GM12864 (cell line): Measurements from ENCODE around the gene CCL16.
"Not testable (repeated sequence)": the region's sequence is repeated elsewhere in the genome, so short reads cannot be mapped to it uniquely, and the experiment has no call there.

Experiments
- DNase-seq: peaks from one replicate; pipeline ENCODE4 v3.0.0-alpha.2; 2011; ENCODE audit warnings: low read depth
- H3K4me3 ChIP-seq: 2 replicates; pipeline ENCODE4 v1.5.1; 2011; ENCODE audit warnings: mild to moderate bottlenecking, low read depth, low read length, control low read depth
- TF ChIP-seq, protein P1 (sequence below): IDR thresholded peaks from 2 replicates; pipeline ENCODE4 v1.5.1; 2011; ENCODE audit warnings: low read depth, mild to moderate bottlenecking, moderate library complexity, low read length, control low read depth, inconsistent platforms; ENCODE audit errors: missing control alignments

The CCL16 gene

DNA sequence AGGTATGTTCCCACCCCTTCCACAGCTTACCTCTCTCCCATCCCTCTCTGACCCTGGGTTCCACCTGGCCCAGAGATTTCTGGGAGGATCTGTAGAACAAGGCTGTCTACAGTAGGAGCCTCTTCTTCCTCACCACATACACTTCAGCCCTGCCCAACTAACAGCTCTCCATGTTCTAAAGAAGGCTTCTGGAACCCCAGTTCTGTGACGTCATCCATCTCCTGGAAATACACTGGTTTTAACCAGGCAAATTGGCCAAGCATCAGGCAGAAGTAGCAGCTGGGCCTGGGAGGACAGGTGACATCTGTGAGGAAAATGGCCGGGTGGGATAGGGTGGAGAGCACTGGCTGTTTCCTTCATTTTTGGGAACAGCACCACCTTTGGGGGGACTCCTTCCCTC, 37.8 kb downstream of the CCL16 start, which contains the start of gene LYZL6:
Gene LYZL6, minus strand, starts transcription at position 177 of the 400 bp plus-strand sequence. CDS start 4,357 bp downstream, outside the sequence.
- TF ChIP-seq, protein P1, sequence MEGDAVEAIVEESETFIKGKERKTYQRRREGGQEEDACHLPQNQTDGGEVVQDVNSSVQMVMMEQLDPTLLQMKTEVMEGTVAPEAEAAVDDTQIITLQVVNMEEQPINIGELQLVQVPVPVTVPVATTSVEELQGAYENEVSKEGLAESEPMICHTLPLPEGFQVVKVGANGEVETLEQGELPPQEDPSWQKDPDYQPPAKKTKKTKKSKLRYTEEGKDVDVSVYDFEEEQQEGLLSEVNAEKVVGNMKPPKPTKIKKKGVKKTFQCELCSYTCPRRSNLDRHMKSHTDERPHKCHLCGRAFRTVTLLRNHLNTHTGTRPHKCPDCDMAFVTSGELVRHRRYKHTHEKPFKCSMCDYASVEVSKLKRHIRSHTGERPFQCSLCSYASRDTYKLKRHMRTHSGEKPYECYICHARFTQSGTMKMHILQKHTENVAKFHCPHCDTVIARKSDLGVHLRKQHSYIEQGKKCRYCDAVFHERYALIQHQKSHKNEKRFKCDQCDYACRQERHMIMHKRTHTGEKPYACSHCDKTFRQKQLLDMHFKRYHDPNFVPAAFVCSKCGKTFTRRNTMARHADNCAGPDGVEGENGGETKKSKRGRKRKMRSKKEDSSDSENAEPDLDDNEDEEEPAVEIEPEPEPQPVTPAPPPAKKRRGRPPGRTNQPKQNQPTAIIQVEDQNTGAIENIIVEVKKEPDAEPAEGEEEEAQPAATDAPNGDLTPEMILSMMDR: no peak
- H3K4me3 ChIP-seq: no peak within 1 kb of the TSS
- no peak for DNase-seq

DNA sequence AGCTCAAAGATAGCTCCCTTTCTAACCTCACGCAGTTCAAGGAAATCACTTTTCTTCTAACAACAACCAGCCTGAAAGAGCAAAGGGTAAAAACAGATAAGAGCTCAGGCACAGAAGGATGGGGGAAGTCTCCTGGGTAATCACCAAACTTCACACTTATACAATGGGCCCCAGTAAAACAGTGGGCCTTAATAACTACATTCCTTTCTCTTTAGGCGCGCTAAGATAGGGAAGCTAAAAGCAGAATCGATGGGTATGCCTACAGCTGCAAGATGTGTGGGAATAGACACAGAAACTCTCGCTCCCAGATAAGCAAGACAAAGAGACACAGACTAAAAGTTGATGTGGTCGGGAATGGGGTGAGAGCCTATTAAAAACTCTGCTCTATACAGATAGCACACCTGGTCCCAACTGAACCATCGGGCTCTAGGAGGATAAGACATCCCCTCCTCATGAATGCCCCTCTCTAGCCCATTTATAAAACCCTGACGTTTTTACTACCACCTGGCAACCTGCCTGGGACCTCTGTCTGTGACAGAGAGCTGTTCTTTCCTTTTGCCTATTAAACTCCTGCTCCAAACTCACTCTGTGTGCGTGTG, 38.6 kb downstream of the CCL16 start:
- TF ChIP-seq, protein P1: no peak
- H3K4me3 ChIP-seq: no peak overlapping the region
- DNase-seq: no peak

DNA sequence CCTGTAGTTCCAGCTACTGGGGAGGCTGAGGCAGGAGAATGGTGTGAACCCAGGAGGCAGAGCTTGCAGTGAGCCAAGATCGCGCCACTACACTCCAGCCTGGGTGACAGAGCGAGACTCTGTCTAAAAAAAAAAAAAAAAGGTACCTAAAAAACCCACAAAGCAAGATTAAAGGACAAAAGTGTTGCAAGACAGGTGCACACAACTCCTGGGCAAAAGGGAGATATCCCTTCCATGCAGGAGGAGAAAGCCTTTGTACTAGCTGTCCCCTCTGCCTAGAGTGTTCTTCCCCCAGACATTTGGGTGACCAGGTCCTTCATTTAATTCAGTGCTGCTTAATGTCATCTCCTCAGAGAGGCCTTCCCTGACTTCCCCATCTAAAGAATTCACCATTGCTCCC, 42.8 kb downstream of the CCL16 start:
- not testable (repeated sequence) for H3K4me3 ChIP-seq, DNase-seq

DNA sequence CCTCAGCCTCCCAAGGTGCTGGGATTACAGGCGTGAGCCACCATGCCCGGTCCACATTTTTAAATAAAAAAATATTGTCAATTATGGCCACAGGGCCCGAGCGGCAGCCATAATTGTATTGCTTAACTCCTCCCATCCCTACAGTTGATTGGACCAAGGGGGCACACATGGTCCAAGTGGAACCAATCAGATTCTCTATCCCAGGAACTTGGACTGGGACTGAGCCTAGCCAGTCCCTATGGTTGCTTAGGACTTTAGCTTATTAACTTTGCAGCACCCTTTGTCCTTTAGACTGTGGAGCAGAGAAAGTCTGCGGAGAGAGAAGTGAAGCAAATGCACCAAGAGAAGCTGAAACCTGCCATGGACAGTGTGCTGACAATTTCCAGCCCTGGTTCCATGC, 45.2 kb downstream of the CCL16 start:
- TF ChIP-seq, protein P1: no peak
- no peak overlapping the region for H3K4me3 ChIP-seq
- no peak for DNase-seq

DNA sequence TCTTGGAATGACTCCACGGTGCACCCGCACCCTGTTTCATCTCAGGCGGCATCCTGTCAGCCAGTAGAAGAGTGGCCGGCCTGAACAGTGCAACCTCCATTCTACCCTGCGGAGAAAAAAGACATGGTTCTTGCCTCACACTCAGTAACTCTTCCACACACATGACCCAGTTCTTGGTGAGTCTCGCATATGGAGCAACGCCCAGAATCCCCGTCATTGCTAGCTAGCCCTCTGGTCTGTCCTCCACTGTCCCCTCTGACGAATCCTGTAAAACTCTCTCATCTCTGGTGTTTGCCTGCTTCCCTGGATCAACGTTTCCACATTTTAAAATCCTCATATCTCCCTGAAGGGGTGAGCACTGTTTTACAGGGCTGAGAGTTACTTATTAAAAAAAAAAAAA, 46.5 kb downstream of the CCL16 start:
- H3K4me3 ChIP-seq: no peak overlapping the region
- TF ChIP-seq, protein P1: no peak
- no peak for DNase-seq

DNA sequence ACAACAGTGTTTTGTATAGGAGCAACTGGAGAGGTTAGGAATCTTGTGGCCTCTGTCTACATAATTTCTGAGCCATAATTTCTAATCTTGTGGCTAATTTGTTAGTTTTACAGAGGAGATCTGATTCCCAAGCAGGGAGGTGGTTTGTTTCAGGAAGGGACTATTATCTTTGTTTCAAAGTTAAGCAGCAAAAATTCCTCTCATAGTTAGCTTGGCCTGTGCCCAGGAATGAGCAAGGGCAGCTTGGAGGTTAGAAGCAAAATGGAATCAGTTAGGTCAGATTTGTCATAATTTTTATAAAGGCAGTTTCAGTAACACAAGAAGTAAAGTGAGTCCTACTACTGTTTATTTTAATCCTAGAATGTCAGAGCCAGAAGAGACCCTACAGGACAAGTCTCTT, 48.7 kb downstream of the CCL16 start:
- no peak for DNase-seq
- TF ChIP-seq, protein P1: no peak
- H3K4me3 ChIP-seq: no peak overlapping the region

DNA sequence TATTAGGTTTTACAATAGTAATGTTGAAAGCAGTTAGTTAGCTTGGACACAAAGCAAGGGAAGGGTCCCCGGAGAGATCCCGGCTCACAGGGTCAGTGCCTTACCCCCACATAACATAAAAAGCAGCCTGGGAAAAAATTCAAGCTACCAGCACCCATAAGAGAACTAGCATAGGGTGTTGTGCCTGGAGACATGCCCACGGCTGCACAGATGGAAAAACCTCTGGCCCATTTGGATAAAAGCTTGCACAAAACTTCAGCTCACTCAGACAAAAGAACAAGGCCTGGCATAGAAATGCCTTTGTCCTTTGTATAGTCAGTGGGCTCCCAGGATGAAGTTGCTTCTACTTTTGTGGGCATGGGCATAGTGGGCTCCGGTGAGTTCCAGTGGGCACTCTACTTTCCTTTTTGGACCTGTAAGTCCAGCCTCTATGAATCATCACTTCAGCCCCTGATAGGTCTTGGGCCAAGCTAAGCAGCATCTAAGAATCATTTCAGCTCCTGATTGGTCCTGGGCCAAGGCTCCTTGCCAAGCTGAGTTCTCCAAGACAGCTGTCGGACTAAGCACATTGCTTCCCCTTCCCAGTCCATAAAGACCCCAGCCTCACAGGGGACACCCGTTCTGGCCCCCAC, 49.4 kb downstream of the CCL16 start:
- H3K4me3 ChIP-seq: no peak overlapping the region
- TF ChIP-seq, protein P1: no peak
- DNase-seq: no peak
